A549 (cell line): ENCODE measurements around the gene LASP1.

ENCODE experiments used
- BCL3 ChIP-seq: fragments of >200 bp; sonication (Bioruptor Twin); formaldehyde crosslinking; IDR thresholded peaks from 3 replicates; pipeline ENCODE4 v1.6.1; 2016
- CBX2 ChIP-seq: fragments of 200-600 bp; sonication (generic); IDR thresholded peaks from 2 replicates; pipeline ENCODE4 v1.6.1; 2016; ENCODE audit warnings: low read depth, mild to moderate bottlenecking, borderline replicate concordance
- CEBPB ChIP-seq, 2 experiments: fragments of >200 bp in 1 of 2; sonication (Bioruptor Twin) in 1 of 2; formaldehyde crosslinking in 1 of 2; IDR thresholded peaks; 2 replicates each; pipeline ENCODE4 v1.6.1; 2012 to 2016
- CHD2 ChIP-seq: fragments of 150-350 bp; IDR thresholded peaks from 2 replicates; pipeline ENCODE4 v1.6.1; 2014; ENCODE audit warnings: low read length; ENCODE audit not compliant: partially characterized antibody
- CHD4 ChIP-seq: fragments of 200-600 bp; sonication (generic); IDR thresholded peaks from 2 replicates; pipeline ENCODE4 v1.6.1; 2016; ENCODE audit warnings: antibody characterized with exemption, mild to moderate bottlenecking, borderline replicate concordance
- CTCF ChIP-seq: fragments of >200 bp; sonication (Bioruptor Twin); formaldehyde crosslinking; IDR thresholded peaks from 3 replicates; pipeline ENCODE4 v1.5.1; 2016
- ELK1 ChIP-seq: fragments of 150-350 bp; IDR thresholded peaks from 2 replicates; pipeline ENCODE4 v1.6.1; 2014; ENCODE audit warnings: low read depth, mild to moderate bottlenecking, low read length
- FOSL2 ChIP-seq, 2 experiments: fragments of 450-650 bp in 1 of 2; fragments of >200 bp in 1 of 2; sonication (Bioruptor Twin) in 1 of 2; formaldehyde crosslinking; IDR thresholded peaks; 2 replicates each; pipeline versions ENCODE4 v1.5.0 to v1.6.1; 2016 to 2020; ENCODE audit warnings: mild to moderate bottlenecking in 1 of 2, moderate library complexity in 1 of 2
- JUN ChIP-seq, 2 experiments: fragments of >200 bp; sonication (Bioruptor Twin); formaldehyde crosslinking; IDR thresholded peaks; 2 replicates in 1 of 2; 3 replicates in 1 of 2; pipeline ENCODE4 v1.6.1; 2016 to 2017
- MAX ChIP-seq: IDR thresholded peaks from 2 replicates; pipeline ENCODE4 v1.6.1; 2012
- MAZ ChIP-seq: fragments of 150-350 bp; IDR thresholded peaks from 2 replicates; pipeline ENCODE4 v1.6.1; 2014; ENCODE audit warnings: antibody characterized with exemption, low read depth, low read length, borderline replicate concordance
- PBX3 ChIP-seq: IDR thresholded peaks from 2 replicates; pipeline ENCODE4 v1.6.1; 2012
- POLR2A ChIP-seq: IDR thresholded peaks from 2 replicates; pipeline ENCODE4 v1.6.1; 2012; ENCODE audit warnings: mild to moderate bottlenecking, low read length

- TF ChIP-seq CEBPB (IDR thresholded peaks at IDR 0.05) = no peak
- TF ChIP-seq CTCF = no peak
- no peak for TF ChIP-seq CHD2
- no peak for TF ChIP-seq ELK1
- TF ChIP-seq MAZ = no peak
- TF ChIP-seq CHD4 = no peak
- TF ChIP-seq PBX3 = no peak
- TF ChIP-seq POLR2A = no peak
- TF ChIP-seq FOSL2 (IDR thresholded peaks at IDR 0.05) = no peak
- no peak for TF ChIP-seq FOSL2 (CRISPR knock-in tag; IDR thresholded peaks at IDR 0.05)
- TF ChIP-seq JUN (IDR thresholded peaks at IDR 0.05) = no peak
- no peak for TF ChIP-seq MAX
- no peak for TF ChIP-seq CBX2
- no peak for TF ChIP-seq BCL3
Measured at GRCh38 chr17:38899421-38899820, 29.6 kb downstream of the LASP1 start.
